Right cardiac atrium (tissue), 5 donors: ENCODE results near the gene MTUS2. TPM values are rescaled to one million over a fixed set of nuclear protein-coding genes. Genes with fewer than 3 reads are reported as not detected.

Source experiments
- ATAC-seq, 2 donors: fragments of 200-7000 bp; cut with Tn5 transposase; one replicate each; pipeline versions ENCODE4 v1.8.0 to v1.9.1; 2020; ENCODE audit warnings: moderate library complexity in 2 of 2, mild to moderate bottlenecking in 1 of 2
- DNase-seq, 3 donors: peaks; one replicate each; pipeline ENCODE4 v3.0.0-alpha.2; 2020
- H3K27ac ChIP-seq: one replicate; pipeline ENCODE4 v1.5.1; 2013; ENCODE audit warnings: mild to moderate bottlenecking, low read length, control low read depth, moderate library complexity
- H3K27me3 ChIP-seq: one replicate; pipeline ENCODE4 v1.6.1; 2013; ENCODE audit not compliant: control insufficient read depth, insufficient read depth
- H3K4me1 ChIP-seq: one replicate; pipeline ENCODE4 v1.6.1; 2013; ENCODE audit warnings: low read length; ENCODE audit not compliant: control insufficient read depth, insufficient read depth
- H3K4me3 ChIP-seq: one replicate; pipeline ENCODE4 v1.5.1; 2013; ENCODE audit warnings: low read length, control low read depth
- H3K9me3 ChIP-seq: one replicate; pipeline ENCODE4 v1.6.1; 2013; ENCODE audit warnings: low read length; ENCODE audit not compliant: control insufficient read depth
- WGBS: extraction: QIAGEN DNeasy Blood & Tissue Kit; methylation state at CpG from one replicate; pipeline ENCODE4 v1.1.7; 2013; 5-methylcytosine and 5-hydroxymethylcytosine counted together
- intact Hi-C, 4 donors: fragments of 100-400 bp; cut with DNase I; formaldehyde crosslinking; loops; one replicate each; pipeline versions ENCODE4 v1.11.0 to v1.14.0; 2022 to 2023
- polyA plus RNA-seq: library from polyadenylated mRNA; stranded (reverse); fragments of 200-250 nt; gene quantifications from one replicate; pipeline ENCODE4 v1.2.3, GENCODE V29; 2013
- total RNA-seq, 4 donors: library from RNA; stranded (reverse); fragmentation: NEBNext Ultra II Directional; extraction: Animal tissue kit (Norgen Biotek cat#: 25700); gene quantifications; one replicate each; pipeline ENCODE4 v1.2.1, GENCODE V29; 2021
- donor health status: healthy with polysubstance abuse.
- donor health status: DM: no; HTN: yes; CAD: no.
- donor health status: DM: no; HTN: no; CAD: no.
- donor health status: DM: no; HTN: yes; CAD: no; lungs with severe emphysema.
- donor health status: DM: yes; HTN: yes; CAD: no.

MTUS2 gene
- total and polyA plus RNA-seq, 5 donors: 25.9 to 139 (median 79.1) TPM

DNA sequence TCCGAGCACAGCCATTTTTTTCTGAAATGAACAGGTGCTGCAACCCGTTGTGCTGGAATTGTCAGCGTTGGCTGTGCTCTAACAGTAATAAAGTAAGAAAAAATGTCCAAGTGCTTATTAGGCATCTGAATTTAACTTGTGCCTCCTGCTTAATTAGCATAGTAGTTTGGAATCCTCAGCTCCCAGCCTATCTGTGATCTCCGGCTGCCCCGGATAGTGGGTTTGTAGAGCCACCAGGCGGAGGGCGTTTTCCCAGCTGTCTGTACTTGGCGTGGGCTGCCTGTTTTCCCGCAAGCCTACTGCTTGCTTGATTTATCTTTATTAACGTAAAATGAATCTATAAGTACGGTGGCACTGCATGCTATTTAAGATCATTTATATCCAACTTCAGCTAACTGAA lies 137.9 kb downstream of the MTUS2 start:
- no peak overlapping the region for H3K4me3 ChIP-seq
- no peak overlapping the region for H3K27ac ChIP-seq
- 49% methylated on average over 11 of the region's 11 CpGs for WGBS
- no peaks in the 10 kb centered on the region for H3K4me1 ChIP-seq
- no peaks in the 10 kb centered on the region for H3K9me3 ChIP-seq
- DNase-seq (peak in 2 of 3 donors; percentile 46 to 49), ATAC-seq (peak; percentile 28)
- intact Hi-C loops: loop anchor here in 1 of 4 donors (10.0 kb wide), 1 partner anchor 133 kb away; the partner anchor contains the start of gene MTUS2
- H3K27me3 ChIP-seq: no peaks in the 10 kb centered on the region

DNA sequence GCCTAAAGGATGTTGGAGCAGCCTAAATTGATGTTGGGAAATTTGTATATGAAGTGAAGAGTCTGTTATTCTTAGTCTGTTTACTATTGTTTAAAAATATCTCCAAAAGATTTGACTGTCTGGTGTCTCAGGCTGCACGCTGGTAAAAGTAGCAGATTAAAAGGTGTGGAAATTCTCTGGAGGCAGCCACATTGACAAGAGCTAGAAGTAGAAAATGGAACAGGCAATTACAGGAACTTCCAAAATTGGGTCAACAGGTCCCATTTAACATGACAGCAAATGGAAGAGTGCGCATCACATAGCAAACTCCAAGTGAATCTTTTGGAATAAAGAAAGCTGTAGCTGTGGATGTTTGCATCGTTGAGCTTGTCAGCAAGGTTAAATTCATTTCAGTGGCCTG lies 138.3 kb downstream of the MTUS2 start:
- ATAC-seq (no peak), DNase-seq (no peak)
- WGBS: 57% methylated on average over 3 of the region's 3 CpGs
- Histone ChIP-seq H3K4me1 (no peaks in the 10 kb centered on the region), H3K27ac (no peak overlapping the region), H3K4me3 (no peak overlapping the region), H3K9me3 (no peaks in the 10 kb centered on the region), H3K27me3 (no peaks in the 10 kb centered on the region)
- intact Hi-C loops: loop anchor here in 1 of 4 donors (10.0 kb wide), 1 partner anchor 134 kb away; the partner anchor contains the start of gene MTUS2

DNA sequence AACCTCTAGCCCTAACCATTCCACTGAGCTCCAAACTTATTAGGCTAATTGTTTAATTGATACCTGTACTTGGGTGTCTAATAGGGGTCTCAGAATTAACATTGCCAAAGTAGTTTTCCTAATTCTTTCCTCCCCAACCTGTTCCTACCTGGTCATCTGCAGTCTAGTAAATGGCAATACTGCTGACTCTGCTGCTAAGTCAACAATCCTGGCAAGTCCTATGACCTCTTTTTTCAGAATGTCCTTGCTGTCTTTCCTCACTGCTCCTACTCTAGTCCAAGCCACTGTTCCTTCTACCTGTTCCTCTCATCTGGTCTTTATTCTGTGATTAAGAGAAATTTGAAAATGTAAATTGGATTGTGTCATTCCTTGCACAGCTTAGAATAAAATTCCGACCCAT lies 143.9 kb downstream of the MTUS2 start:
- Histone ChIP-seq H3K27me3 (no peaks in the 10 kb centered on the region), H3K27ac (no peak overlapping the region), H3K4me1 (no peaks in the 10 kb centered on the region), H3K9me3 (no peaks in the 10 kb centered on the region), H3K4me3 (no peak overlapping the region)
- intact Hi-C loops: loop anchor here in 1 of 4 donors (10.0 kb wide), 1 partner anchor 139 kb away; the partner anchor contains the start of gene MTUS2
- WGBS: 93% methylated on average over 1 of the region's 1 CpG
- DNase-seq (no peak), ATAC-seq (no peak)

DNA sequence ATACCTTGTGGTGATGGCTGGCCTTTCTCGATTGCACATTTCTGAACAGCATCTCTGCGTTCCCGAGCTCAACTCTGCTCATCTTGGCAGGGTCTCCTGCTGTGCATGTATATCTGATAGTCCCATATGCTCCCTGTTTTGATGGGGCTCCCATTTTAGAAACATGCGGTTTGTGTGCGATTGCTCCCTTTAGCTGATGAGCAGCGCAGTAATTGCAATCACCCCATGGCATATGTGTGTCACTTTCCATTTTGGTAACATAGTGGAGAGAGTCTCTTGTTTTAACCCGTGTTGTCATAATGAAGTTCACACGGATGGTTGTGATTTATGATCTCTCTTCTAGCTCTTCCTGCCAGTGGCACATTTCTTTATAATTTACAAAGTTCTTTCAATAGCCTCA lies 144.7 kb downstream of the MTUS2 start:
- Histone ChIP-seq H3K27ac (no peak overlapping the region), H3K27me3 (no peaks in the 10 kb centered on the region), H3K9me3 (no peaks in the 10 kb centered on the region), H3K4me1 (no peaks in the 10 kb centered on the region), H3K4me3 (no peak overlapping the region)
- intact Hi-C loops: loop anchor here in 1 of 4 donors (10.0 kb wide), 1 partner anchor 140 kb away; the partner anchor contains the start of gene MTUS2
- WGBS: 71% methylated on average over 8 of the region's 8 CpGs
- no peak for DNase-seq
- ATAC-seq: no peak

DNA sequence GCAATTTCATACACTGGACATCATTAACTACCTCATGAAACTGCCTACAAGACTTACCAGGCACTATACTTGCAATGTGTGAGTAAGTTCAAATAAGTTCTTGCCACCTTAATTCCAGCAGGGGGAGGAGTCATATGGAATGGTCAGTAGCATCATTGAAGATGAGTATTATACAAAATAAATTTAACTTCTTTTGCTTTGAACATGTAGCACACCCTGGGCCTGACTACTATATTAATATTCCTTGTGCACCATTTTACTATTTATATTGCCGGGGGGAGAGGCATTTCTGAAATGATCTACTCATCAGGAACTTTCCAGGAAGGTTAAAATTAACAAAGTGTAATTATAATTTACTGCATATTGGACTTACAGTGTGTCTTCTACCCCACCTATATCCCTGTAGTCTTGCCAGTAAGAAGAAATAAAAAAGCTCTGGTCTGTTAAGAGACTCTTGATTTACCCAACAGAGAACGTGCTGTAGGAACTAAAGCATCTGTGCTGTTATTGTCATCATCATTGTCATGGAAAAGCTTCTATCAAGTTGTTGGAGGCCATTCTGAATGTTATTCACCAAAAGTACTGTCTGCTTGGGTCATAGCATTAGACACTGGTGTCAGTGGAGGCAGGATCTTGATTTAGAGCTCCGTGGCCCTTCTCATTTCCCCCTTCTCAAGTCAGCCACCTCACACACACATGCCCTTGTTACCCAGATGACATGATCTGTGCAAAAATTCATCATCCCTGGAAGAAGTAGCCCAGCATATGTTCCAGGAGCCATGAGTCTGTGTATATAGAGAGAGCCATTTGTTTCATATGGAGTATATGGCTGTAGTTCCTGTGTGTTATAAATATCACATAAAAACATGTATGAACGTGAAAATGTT lies 147.1 kb downstream of the MTUS2 start:
- H3K4me1 ChIP-seq: no peaks in the 10 kb centered on the region
- no peaks in the 10 kb centered on the region for H3K9me3 ChIP-seq
- no peaks in the 10 kb centered on the region for H3K27me3 ChIP-seq
- WGBS: 73% methylated on average over 4 of the region's 4 CpGs
- intact Hi-C loops: loop anchor here in 1 of 4 donors (10.0 kb wide), 1 partner anchor 142 kb away; the partner anchor contains the start of gene MTUS2
- H3K27ac ChIP-seq: no peak overlapping the region
- no peak for DNase-seq
- H3K4me3 ChIP-seq: no peak overlapping the region
- ATAC-seq: no peak

DNA sequence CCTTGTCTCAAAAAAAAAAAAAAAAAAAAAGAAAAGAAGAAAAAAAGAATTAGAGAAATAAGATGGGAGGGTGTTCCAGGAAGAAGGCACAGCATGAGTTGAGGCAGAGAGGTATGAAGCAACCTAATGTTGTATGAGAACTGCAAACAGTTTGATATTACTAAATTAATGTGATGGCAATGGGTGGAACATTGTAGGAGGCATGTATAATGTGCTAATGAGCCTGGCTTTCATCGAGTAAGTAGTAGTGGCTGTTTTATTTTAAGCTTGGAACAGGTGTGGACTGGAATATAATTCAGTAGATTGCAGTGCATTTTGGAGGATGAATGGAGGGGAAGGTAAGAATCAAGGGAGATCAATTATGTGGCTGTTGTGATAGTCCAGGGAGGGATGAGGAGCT lies 156.1 kb downstream of the MTUS2 start:
- intact Hi-C loops: no loop called here
- Histone ChIP-seq H3K4me3 (no peak overlapping the region), H3K4me1 (no peaks in the 10 kb centered on the region), H3K27ac (no peak overlapping the region), H3K9me3 (no peaks in the 10 kb centered on the region), H3K27me3 (no peaks in the 10 kb centered on the region)
- ATAC-seq (no peak), DNase-seq (no peak)
- 86% methylated on average over 1 of the region's 1 CpG for WGBS

DNA sequence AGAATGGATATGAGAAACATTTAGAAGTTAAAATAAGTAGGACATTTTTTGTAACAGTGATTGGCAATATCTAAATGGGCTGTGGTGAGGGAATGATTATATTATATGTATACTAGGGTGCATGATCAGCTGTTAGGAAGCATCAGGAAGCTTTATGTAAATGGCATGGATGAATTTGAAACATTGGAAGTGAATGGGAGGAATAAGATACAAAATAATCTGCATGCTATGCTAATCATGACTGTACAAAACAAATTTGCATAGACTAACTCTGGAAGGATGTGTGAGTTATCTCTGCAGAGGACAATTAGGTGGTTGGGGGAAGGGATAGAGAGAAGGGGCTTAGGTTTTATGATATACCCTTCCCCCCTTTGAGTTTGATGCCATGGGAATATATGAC lies 156.5 kb downstream of the MTUS2 start:
- no peak for DNase-seq
- Histone ChIP-seq H3K4me1 (no peaks in the 10 kb centered on the region), H3K27ac (no peak overlapping the region), H3K4me3 (no peak overlapping the region), H3K27me3 (no peaks in the 10 kb centered on the region), H3K9me3 (no peaks in the 10 kb centered on the region)
- intact Hi-C loops: no loop called here
- ATAC-seq: no peak

DNA sequence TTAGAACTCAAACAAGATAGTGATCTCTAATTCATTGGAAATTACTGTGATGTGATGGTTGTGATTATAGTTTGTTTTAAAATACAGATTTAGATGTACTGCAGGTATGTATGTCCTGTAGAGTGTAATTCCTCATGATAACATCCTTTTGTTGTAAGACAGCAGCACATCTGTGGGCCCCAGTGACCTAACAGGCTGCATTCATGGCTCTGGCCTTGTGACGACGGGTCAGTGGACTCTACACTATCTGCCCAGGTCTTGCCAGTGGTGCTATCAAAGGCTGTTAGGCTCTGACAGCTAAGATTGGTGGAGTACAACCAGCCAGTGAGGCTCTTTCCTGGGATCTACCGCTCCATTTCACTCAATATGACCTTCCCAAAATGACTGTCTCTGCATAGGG lies 158.4 kb downstream of the MTUS2 start:
- DNase-seq (no peak), ATAC-seq (no peak)
- Histone ChIP-seq H3K4me1 (no peaks in the 10 kb centered on the region), H3K27ac (no peak overlapping the region), H3K9me3 (no peaks in the 10 kb centered on the region), H3K4me3 (no peak overlapping the region), H3K27me3 (no peaks in the 10 kb centered on the region)
- intact Hi-C loops: no loop called here
- WGBS: 75% methylated on average over 3 of the region's 3 CpGs

- H3K4me3 ChIP-seq: no peak overlapping the region
- WGBS: 68% methylated on average over 9 of the region's 9 CpGs
- peaks cover 4% of the 10 kb centered on the region for H3K4me1 ChIP-seq
- H3K27me3 ChIP-seq: no peaks in the 10 kb centered on the region
- intact Hi-C loops: no loop called here
- ATAC-seq (peak in 1 of 2 donors; percentile 69), DNase-seq (peak in 2 of 3 donors; percentile 72 to 78)
- H3K9me3 ChIP-seq: no peaks in the 10 kb centered on the region
- no peak overlapping the region for H3K27ac ChIP-seq
Measured at GRCh38 chr13:28981530-28981929, 161.4 kb downstream of the MTUS2 start.

DNA sequence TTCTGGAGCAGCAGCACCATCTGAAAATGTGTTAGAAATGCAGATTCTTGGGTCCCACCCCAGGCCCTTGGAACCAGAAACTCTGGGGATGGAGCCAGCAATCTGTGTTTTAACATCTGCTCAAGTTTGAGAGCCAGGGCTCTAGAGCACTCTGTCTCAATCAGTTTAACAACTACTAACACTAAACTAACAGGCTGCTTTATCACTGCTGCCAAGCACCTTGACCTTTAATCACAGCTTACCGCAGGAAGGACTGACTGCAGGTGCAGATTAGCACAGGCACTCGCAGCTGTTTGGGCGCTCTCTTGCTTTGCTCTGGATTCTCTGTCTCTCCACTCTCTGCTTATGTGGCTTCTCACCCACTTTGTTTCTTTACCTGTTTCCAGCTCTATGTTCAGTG lies 163.5 kb downstream of the MTUS2 start:
- peak in 1 of 2 donors; percentile 36 for ATAC-seq
- DNase-seq: no peak

DNA sequence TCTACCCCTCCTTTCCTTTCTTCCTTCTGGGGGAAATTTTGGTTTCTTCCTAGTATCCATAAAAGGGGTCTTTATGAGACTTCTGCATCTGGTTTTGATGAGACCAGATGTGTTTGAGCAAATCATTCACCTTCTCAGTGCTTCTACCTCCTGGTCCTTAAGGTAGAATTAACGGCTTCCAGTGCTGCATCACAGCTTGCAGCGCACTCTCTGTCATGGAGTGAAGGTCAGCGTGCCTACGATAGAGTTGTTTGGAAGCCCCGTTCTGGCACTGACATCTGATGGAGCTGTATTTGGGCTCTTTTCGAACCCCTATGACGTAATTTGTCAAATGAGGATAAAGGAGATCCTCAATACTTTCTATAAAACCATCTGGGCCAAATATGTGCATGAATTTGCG lies 164.2 kb downstream of the MTUS2 start:
- ATAC-seq (peak in 1 of 2 donors; percentile 47), DNase-seq (no peak)
- intact Hi-C loops: no loop called here
- Histone ChIP-seq H3K27me3 (no peaks in the 10 kb centered on the region), H3K4me3 (no peak overlapping the region), H3K4me1 (peaks cover 4% of the 10 kb centered on the region), H3K27ac (no peak overlapping the region), H3K9me3 (no peaks in the 10 kb centered on the region)
- WGBS: 58% methylated on average over 8 of the region's 8 CpGs

More for the DNA sequence above, 163.5 kb downstream of the MTUS2 start:
- Histone ChIP-seq H3K27me3 (no peaks in the 10 kb centered on the region), H3K4me1 (peaks cover 4% of the 10 kb centered on the region), H3K9me3 (no peaks in the 10 kb centered on the region), H3K27ac (no peak overlapping the region), H3K4me3 (no peak overlapping the region)
- 37% methylated on average over 3 of the region's 3 CpGs for WGBS
- intact Hi-C loops: no loop called here
